Activated naive CD8-positive, alpha-beta T cell treated with anti-CD3 and anti-CD28 coated beads for 36 hours (primary cell): ENCODE measurements around the gene HOXB7. TPM values are rescaled to one million over a fixed set of nuclear protein-coding genes. Genes with fewer than 3 reads are reported as not detected.

Experiments used
- DNase-seq: peaks from one replicate; pipeline ENCODE4 v3.0.0; 2021
- H3K27ac Mint-ChIP-seq: one replicate; pipeline ENCODE4 v1.8.0; 2022; ENCODE audit warnings: mild to moderate bottlenecking, moderate library complexity, mixed read lengths
- H3K27me3 Mint-ChIP-seq: one replicate; pipeline ENCODE4 v1.8.0; 2022; ENCODE audit warnings: mild to moderate bottlenecking, mixed read lengths
- H3K36me3 Mint-ChIP-seq: one replicate; pipeline ENCODE4 v1.8.0; 2021; ENCODE audit warnings: mild to moderate bottlenecking, mixed read lengths
- H3K4me1 Mint-ChIP-seq: one replicate; pipeline ENCODE4 v1.8.0; 2021; ENCODE audit warnings: mixed read lengths
- H3K4me3 Mint-ChIP-seq: one replicate; pipeline ENCODE4 v1.8.0; 2022; ENCODE audit warnings: mild to moderate bottlenecking, moderate library complexity, mixed read lengths
- H3K9me3 Mint-ChIP-seq: one replicate; pipeline ENCODE4 v1.8.0; 2022; ENCODE audit warnings: mixed read lengths
- total RNA-seq, 2 experiments: library from RNA; stranded (reverse); gene quantifications; one replicate each; pipeline ENCODE4 v1.2.3, GENCODE V29; 2021

The HOXB7 gene
- total RNA-seq, 2 experiments from 2014 or later = 0.62 to 1.4 TPM

DNA sequence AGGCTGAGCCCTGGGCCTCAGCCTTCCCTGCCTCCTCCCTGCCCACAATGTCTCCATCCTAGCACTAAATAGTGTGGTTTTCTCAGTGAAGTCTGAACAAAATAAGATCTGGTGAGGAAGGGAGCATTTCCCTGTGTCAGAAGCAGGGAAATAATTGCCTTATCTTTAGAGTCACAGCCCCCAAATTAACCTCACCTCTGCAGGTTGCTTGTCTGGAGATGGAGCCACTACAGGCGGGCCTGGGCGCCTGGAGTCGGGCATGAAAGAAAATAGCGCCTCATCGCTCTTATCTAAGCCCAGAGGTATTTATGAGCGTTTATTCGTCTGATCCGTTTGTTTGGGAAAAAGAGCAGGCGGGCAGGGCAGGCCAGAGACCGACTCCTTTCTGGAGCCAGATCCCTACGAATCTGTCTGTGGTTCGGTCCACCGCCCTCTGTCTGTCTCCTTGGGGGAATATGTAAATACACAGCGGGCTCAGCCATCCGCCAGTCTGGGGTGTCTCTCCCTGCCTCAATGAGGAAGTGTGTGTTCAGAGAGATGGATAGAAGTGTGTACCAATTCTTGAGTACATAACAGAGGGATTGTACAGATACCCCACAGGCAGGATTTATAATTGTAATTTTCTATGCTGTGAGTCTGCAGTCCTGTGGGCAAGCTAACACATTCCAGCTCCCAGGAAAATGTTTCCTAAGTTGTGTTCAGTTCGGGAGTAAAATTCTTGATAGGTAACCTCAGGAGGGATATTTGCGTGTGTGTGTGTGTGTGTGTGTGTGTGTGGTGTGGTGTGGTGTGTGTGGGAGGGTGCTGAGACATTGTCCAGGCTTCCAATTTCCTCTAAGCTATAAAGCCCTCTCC, 10.3 kb downstream of the HOXB7 start:
- no peak overlapping the region for H3K4me3 Mint-ChIP-seq
- DNase-seq = no peak
- H3K36me3 Mint-ChIP-seq = no peaks in the 10 kb centered on the region
- peaks cover 39% of the 10 kb centered on the region for H3K4me1 Mint-ChIP-seq
- H3K27me3 Mint-ChIP-seq = peaks cover 99% of the 10 kb centered on the region
- no peaks in the 10 kb centered on the region for H3K9me3 Mint-ChIP-seq
- no peak overlapping the region for H3K27ac Mint-ChIP-seq

DNA sequence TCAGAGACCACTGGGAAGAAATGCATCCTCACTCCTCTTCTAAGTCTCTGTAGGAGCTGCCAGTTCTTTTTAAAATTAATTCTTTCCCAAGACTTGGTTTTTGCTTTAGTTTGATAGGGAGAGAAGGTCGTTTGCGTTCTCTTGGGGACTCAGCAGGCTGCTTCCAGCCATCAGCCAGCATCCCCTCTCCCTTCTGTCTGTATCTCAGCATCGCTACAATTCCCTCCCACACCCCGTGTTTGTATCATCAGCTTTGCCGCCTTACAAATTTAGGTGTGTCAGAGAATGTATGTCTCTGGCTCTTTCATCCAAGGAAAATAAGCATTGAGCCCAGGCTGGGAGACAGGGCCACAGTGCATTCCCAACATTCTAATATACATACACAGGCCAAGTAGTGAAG, 11.5 kb downstream of the HOXB7 start:
- no peak overlapping the region for H3K27ac Mint-ChIP-seq
- H3K36me3 Mint-ChIP-seq = no peaks in the 10 kb centered on the region

DNA sequence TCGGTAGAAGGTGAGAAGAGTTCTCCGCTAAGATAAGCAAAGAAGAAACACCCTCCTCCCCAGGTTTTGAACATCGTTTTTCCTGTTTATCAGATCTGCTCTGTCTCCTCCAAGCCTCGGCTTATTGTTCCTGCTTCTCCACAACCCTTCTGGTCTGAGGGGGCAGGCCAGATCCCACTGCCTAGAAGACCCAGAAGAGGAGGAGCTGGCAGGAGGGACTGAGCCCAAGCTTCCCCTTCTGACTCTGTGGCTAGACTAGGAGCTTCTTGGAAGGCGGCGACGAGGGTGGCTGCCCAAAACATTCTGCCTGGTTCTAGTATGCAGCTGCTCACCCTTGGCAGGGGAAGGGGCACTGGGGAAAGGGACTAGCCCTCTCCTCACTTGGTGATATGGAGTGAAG, 12.1 kb downstream of the HOXB7 start:
- DNase-seq = no peak
- Mint-ChIP-seq H3K27ac (no peak overlapping the region), H3K4me3 (no peak overlapping the region), H3K27me3 (peaks cover 98% of the 10 kb centered on the region), H3K4me1 (peaks cover 32% of the 10 kb centered on the region), H3K36me3 (no peaks in the 10 kb centered on the region), H3K9me3 (no peaks in the 10 kb centered on the region)

More for the DNA sequence above, 11.5 kb downstream of the HOXB7 start:
- Mint-ChIP-seq H3K27me3 (peaks cover 98% of the 10 kb centered on the region), H3K9me3 (no peaks in the 10 kb centered on the region), H3K4me1 (peaks cover 33% of the 10 kb centered on the region), H3K4me3 (no peak overlapping the region)
- no peak for DNase-seq

DNA sequence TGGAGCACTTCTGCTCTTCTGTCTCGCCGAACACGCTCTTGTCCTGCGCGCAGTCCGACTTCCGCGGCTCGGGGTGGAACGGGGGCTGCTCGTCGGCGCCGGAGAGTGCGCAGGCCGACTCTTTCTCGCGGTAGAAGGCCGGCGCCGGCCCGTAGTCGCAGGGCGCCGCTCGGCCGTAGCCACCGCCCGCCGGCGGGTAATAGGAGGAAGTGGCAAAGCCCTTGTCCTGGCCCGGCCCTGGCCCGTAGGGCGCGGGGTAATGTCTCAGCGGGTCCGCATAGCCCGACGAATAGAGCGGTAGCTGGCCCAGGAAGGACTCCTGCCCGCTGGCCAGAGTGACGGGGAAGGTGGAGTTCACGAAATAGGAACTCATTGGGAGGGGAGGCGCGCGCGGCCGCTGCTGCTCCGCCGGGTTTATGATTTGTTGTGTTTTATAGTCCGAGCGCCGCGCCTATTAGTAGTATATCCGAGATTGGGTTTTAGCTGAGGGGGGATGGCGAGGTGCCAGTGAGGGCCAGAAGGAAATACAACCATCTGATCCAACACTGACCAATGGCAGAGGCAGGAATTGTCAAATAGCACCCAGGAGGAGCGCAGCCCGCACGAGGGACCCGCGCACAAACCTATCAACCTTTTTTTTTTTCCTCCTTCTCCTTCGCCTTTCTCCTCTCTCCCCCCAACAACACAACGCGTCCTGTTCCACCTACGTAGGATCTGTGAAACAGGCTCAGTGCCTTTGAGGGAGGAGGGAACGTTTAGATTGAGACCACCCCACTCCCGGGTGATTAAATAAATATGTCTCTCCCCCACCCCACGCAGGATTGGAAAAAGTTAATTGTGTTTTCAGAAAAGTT, 12.8 kb downstream of the HOXB7 start:
- Mint-ChIP-seq H3K4me3 (peak overlapping the region; percentile 71), H3K27ac (no peak overlapping the region), H3K4me1 (peaks cover 31% of the 10 kb centered on the region)

DNA sequence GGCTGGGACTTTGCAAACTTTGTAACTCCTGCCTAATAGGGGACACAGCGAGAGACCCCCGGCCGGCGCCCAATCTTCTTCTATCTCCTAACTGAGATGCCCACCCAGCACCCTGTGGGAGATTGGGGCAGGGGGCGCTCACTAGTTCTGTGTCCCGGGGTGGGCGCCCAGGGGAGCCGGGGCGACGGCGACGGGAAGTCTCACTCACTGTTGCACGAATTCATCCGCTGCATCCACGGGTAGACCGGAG, 13.4 kb downstream of the HOXB7 start:
- DNase-seq = no peak
- H3K9me3 Mint-ChIP-seq = no peaks in the 10 kb centered on the region
- H3K4me1 Mint-ChIP-seq = peaks cover 35% of the 10 kb centered on the region
- no peak overlapping the region for H3K27ac Mint-ChIP-seq
- peaks cover 98% of the 10 kb centered on the region for H3K27me3 Mint-ChIP-seq
- no peaks in the 10 kb centered on the region for H3K36me3 Mint-ChIP-seq
- H3K4me3 Mint-ChIP-seq = peak overlapping the region; percentile 71

More for the DNA sequence above, 12.8 kb downstream of the HOXB7 start:
- no peaks in the 10 kb centered on the region for H3K36me3 Mint-ChIP-seq
- H3K9me3 Mint-ChIP-seq = no peaks in the 10 kb centered on the region
- no peak for DNase-seq
- peaks cover 98% of the 10 kb centered on the region for H3K27me3 Mint-ChIP-seq

DNA sequence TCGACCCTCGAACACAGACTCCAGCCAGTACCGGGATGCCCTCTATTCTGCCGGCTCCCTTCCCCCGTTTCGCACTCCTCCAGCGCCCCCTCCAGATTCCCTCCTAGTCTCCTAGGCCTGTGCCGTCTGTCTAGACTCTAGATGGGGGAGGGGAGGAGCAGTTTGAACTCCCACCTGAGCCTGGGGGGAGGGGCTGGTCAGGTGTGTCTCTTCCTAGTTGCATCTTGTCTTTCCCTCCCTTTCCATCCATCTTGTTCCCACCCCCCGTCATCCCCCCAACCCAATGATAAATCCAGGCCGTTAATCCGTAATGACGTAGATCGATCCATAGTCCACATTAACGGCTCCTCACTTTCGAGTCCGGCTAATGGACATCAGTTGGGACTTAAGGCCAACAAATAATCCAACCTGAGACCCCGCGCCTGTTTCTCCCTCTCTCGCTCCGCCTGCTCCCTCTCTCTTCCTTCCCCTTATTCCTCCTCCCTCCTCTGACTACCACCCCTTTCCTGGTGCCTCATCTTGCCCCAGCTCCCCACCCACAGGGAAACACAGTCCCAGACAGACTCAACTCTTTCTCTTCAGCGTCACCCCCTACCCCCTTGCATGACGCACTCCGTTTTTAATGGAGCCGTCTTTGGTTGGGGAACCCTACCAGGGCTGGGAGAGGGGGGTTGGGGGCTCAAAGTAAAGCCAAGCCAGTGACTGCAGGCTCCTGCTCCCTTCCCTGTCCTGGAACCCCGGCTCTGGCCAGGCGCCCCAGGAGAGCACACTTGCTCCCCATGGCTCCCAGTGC, 13.9 kb downstream of the HOXB7 start:
- Mint-ChIP-seq H3K4me1 (peaks cover 36% of the 10 kb centered on the region), H3K36me3 (no peaks in the 10 kb centered on the region), H3K27ac (no peak overlapping the region), H3K27me3 (peaks cover 99% of the 10 kb centered on the region), H3K9me3 (no peaks in the 10 kb centered on the region), H3K4me3 (peak overlapping the region; percentile 71)
- no peak for DNase-seq

DNA sequence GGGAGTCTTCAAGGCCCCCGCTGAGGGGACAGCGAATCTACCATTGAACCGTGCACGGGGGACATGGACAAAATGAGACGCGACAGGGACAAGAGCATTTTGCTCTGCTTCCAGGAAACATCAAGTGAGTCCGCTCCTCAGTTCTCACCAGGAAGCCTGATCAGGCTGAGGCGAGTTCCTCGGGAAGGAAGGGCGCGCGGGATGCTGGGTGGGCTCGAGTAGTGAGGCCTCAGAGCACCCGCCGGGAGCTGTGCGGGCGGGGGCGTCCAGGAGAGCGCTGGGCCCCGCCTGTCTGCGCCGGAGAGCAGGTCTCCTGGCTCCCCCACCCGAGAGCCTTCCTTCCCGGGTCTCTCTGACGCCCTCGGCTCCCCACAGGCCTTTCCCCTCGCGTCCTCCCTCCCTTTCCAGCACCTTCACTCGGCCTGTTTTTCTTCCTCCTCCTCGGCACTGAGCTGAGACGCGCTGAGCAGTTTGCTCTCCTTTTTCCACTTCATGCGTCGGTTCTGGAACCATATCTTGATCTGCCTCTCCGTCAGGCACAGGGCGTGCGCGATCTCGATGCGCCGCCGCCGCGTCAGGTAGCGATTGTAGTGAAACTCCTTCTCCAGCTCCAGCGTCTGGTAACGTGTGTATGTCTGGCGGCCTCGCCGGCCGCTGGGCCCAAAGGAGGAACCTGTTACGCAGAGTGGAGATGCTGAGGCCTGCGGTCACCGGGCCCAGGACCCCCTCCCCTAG, 14.7 kb downstream of the HOXB7 start:
- Mint-ChIP-seq H3K36me3 (no peaks in the 10 kb centered on the region), H3K27ac (no peak overlapping the region), H3K9me3 (no peaks in the 10 kb centered on the region), H3K4me3 (peak overlapping the region; percentile 71), H3K27me3 (peaks cover 99% of the 10 kb centered on the region), H3K4me1 (peaks cover 36% of the 10 kb centered on the region)
- DNase-seq = no peak

DNA sequence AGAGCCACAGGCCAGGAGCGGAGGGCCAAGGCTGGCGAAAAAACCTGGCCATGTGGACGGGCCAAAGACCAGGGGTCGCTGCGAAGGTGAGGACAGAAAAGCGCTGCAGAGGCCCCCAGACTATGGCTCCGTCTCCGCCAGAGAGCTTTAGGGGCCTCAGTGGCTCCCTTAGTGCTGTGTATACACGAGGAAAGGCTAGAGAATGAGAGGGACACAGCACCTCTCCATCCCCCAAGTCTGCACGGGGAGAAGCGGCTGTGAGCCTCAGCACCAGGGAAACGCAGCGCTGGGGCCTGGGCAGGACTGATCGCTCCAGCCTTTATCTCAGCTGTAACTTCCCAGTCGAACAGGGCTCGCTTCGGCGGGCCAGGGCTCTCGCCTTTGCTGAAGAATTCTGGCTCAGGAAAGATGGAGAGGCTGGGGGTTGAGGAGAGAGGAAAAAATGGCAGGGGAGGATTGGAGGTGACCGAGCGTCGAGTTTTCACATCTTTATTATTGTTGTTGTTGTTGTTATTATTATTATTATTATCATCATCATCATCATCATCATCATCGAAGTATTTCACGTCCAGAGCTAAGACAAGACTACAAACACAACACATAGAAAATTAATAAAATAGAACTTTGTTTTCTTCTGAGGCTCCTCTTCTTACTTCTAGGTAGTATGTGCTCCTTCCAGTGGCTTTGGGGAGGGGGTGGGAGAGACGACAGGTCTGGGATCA, 15.4 kb downstream of the HOXB7 start:
- DNase-seq = no peak
- no peak overlapping the region for H3K4me3 Mint-ChIP-seq
- H3K4me1 Mint-ChIP-seq = peaks cover 36% of the 10 kb centered on the region
- no peaks in the 10 kb centered on the region for H3K36me3 Mint-ChIP-seq
- H3K27ac Mint-ChIP-seq = no peak overlapping the region
- H3K27me3 Mint-ChIP-seq = peaks cover 98% of the 10 kb centered on the region
- H3K9me3 Mint-ChIP-seq = no peaks in the 10 kb centered on the region

DNA sequence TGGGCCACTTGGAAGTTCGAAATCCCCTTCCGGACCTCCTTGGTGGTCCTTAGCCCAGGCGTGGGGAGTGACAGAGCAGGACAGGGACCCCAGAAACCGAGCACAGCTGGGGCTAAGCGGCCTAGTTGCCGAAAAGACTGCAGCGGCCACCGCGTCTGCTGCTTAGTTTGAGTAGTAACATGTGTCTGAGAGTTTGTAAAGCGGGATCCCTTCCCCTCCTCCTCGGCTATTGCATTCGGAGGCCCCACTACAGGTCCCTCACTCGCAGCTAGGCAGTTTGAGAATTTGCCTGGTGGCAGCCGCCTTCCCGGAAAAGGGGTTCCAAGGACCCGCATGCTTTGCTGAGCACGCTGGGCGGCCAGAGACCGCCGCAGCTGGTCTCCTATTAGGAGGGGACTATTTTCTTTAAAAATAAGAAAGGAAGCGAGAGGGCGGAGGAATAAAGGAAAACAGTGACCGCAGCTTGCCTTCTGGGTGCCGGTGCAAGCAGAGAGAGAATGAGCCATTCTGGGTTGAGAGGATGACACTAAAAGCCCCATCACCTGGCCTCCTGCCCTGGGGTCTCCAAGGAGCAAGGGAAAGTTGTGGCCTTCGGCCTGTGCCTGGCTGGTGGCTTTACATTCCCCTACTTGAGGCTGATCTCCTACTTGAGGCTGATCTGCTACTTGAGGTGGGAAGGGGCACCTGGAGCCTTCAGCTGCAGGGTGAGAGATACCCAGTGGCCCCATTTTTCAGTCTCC, 16.1 kb downstream of the HOXB7 start:
- DNase-seq = no peak
- peaks cover 40% of the 10 kb centered on the region for H3K4me1 Mint-ChIP-seq
- H3K4me3 Mint-ChIP-seq = no peak overlapping the region

DNA sequence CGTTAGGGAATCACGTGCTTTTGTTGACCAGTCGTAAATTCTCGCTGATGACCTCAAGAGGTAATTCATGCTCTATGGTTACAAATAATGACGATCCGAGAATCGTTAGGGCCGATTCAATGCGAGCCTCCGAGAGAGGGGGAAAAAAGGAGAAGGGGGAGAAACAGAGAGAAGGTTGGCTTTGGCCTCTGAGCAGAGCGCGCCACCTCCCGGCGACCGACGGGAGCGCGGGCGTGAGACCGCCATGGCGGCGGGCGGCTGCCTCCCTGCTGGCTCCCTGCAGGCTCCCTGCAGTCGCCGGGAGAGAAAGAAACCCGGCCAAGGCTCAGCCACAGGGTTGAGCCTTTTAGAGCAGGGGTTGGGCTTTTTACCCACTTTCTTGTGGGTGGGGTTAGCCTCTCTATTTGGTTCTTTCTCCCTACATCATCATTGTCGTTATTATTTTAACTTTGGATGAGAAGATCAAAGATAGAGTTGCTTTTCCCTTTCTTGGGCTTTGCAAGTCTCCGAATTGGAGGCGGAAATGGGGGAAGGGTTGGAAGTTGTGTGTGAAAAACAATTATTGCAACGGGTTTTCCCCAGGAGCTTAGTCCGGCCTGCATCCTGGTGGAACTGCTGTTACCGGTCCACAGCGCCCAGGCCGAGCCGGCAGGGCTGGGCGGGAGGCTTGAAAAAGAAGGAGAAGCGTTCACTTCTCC, 16.8 kb downstream of the HOXB7 start:
- Mint-ChIP-seq H3K4me1 (peaks cover 43% of the 10 kb centered on the region), H3K36me3 (no peaks in the 10 kb centered on the region), H3K27ac (no peak overlapping the region), H3K4me3 (peak overlapping the region; percentile 76), H3K27me3 (peaks cover 98% of the 10 kb centered on the region), H3K9me3 (no peaks in the 10 kb centered on the region)
- peak; percentile 87 for DNase-seq

More for the DNA sequence above, 16.1 kb downstream of the HOXB7 start:
- no peaks in the 10 kb centered on the region for H3K9me3 Mint-ChIP-seq
- H3K27ac Mint-ChIP-seq = no peak overlapping the region
- H3K36me3 Mint-ChIP-seq = no peaks in the 10 kb centered on the region
- peaks cover 98% of the 10 kb centered on the region for H3K27me3 Mint-ChIP-seq

DNA sequence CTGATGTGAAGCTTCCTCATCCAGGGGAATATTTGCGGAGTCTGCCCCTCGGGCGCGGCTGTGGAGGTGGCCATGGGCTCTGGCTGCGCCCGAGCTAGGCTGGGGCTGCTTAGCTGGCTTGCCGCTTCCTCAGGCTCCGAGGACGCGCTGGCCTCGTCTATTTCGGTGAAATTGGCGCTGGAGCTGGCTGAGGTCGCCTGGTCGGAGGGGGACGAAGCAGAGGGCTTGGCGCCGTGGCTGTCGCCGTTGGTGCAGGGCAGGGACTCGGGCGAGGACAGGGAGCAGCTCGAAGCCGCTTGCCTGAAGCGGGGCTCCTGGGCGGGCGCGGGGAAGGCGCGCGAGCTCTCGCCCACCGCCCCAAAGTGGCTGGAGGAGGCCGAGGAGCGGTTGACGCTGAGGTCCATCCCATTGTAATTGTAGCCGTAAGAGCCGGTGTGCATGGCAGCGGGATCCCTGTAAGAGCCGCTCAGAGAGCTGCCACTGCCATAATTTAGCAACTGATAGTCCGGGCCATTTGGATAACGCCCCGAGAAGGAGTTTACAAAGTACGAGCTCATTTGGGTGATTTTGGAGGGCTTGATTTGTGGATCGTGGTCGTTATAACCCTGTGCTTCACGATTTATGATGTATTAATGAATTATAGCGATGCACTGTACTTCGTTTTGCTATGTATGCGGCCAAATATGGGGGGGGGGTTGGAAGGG, 17.5 kb downstream of the HOXB7 start, which contains the start of gene HOXB5:
TSS of gene HOXB5 (minus strand) at position 654 of the 704 bp plus-strand sequence. CDS start at position 557, 97 bp downstream.
- no peaks in the 10 kb centered on the region for H3K9me3 Mint-ChIP-seq
- peak within 1 kb of the TSS; percentile 76 for H3K4me3 Mint-ChIP-seq
- no peaks in the 10 kb centered on the region for H3K36me3 Mint-ChIP-seq
- peaks cover 98% of the 10 kb centered on the region for H3K27me3 Mint-ChIP-seq
- H3K27ac Mint-ChIP-seq = no peak within 1 kb of the TSS
- H3K4me1 Mint-ChIP-seq = peaks cover 40% of the 10 kb centered on the region
- DNase-seq = no peak

DNA sequence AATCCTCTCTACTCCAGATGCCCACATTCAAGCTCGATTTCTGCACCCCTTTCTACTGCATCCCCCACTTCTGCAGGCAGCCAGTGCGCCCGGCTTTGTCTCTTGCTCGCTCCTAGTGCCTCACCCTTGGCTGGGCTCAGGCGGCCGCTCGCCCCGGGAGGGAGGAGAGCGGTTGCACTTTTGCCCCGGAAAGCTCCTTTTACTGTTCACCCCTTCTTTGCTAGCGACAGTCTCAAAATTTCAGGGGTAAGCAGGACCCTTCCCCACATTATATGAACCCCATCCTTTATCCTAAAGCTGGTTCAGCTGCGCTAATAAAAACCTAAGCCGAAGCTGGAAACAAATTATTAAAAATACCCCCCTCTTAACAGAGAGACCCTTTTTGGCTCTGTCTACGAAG, 18.2 kb downstream of the HOXB7 start:
- H3K4me3 Mint-ChIP-seq = peak overlapping the region; percentile 76
- no peaks in the 10 kb centered on the region for H3K36me3 Mint-ChIP-seq
- H3K4me1 Mint-ChIP-seq = peaks cover 34% of the 10 kb centered on the region
- peaks cover 98% of the 10 kb centered on the region for H3K27me3 Mint-ChIP-seq
- no peak for DNase-seq
- no peak overlapping the region for H3K27ac Mint-ChIP-seq
- H3K9me3 Mint-ChIP-seq = no peaks in the 10 kb centered on the region
